A549 (cell line): ENCODE measurements around the gene MED9. TPM values are rescaled to one million over a fixed set of nuclear protein-coding genes. Genes with fewer than 3 reads are reported as not detected.

Experiments used
- ATAC-seq, 2 experiments: fragments of 200-7000 bp in 1 of 2; fragments of >200 bp in 1 of 2; cut with Nextera tagmentation in 1 of 2; cut with Tn5 transposase in 1 of 2; 3 replicates each; pipeline versions ENCODE4 v1.8.0 to v1.9.1; 2018 to 2020; ENCODE audit warnings: mild to moderate bottlenecking in 1 of 2, moderate library complexity in 1 of 2
- CTCF ChIA-PET: fragments of 300-600 bp; sonication (Branson Sonifier 250); formaldehyde crosslinking; extraction: SDS; loops from one replicate; lab custom pipeline; 2021; ENCODE audit warnings: antibody characterized with exemption, inconsistent platforms; lab: Yijun Ruan, JAX
- POLR2A ChIA-PET: fragments of 350-600 bp; formaldehyde crosslinking; extraction: SDS; loops from one replicate; lab custom pipeline; 2021; ENCODE audit warnings: antibody characterized with exemption, inconsistent platforms; lab: Yijun Ruan, JAX
- DNase-seq, 2 experiments: peaks; one replicate each; pipeline versions ENCODE4 v3.0.0 to v3.0.0-alpha.2; 2011 to 2016; ENCODE audit warnings: low read depth in 1 of 2, low spot score in 1 of 2
- FAIRE-seq: peaks from 2 replicates; lab custom pipeline; 2011; peaks lifted over from hg19 to GRCh38; lab: Jason Lieb, UNC
- H3K27ac ChIP-seq, 2 experiments: fragments of >200 bp; sonication (Bioruptor Twin); formaldehyde crosslinking; 3 replicates each; pipeline ENCODE4 v1.5.1; 2016 to 2017
- H3K4me1 ChIP-seq: fragments of >200 bp; sonication (Bioruptor Twin); formaldehyde crosslinking; 3 replicates; pipeline ENCODE4 v1.6.1; 2016
- H3K4me2 ChIP-seq: fragments of >200 bp; sonication (Bioruptor Twin); formaldehyde crosslinking; 3 replicates; pipeline ENCODE4 v1.6.1; 2016
- H3K4me3 ChIP-seq: fragments of >200 bp; sonication (Bioruptor Twin); formaldehyde crosslinking; 3 replicates; pipeline ENCODE4 v1.5.1; 2016
- H3K9me3 ChIP-seq: fragments of >200 bp; sonication (Bioruptor Twin); formaldehyde crosslinking; 3 replicates; pipeline ENCODE4 v1.6.1; 2016
- BHLHE40 ChIP-seq: IDR thresholded peaks from 2 replicates; pipeline ENCODE4 v1.6.1; 2012; ENCODE audit warnings: low read depth, low read length, inconsistent platforms
- CHD4 ChIP-seq: fragments of 200-600 bp; sonication (generic); IDR thresholded peaks from 2 replicates; pipeline ENCODE4 v1.6.1; 2016; ENCODE audit warnings: antibody characterized with exemption, mild to moderate bottlenecking, borderline replicate concordance
- EHMT2 ChIP-seq: fragments of 200-600 bp; sonication (generic); IDR thresholded peaks from 2 replicates; pipeline ENCODE4 v1.6.1; 2016; ENCODE audit warnings: antibody characterized with exemption, low read depth, mild to moderate bottlenecking, moderate library complexity
- EP300 ChIP-seq, 2 experiments: fragments of >200 bp; sonication (Bioruptor Twin); formaldehyde crosslinking; IDR thresholded peaks; 2 replicates in 1 of 2; 3 replicates in 1 of 2; pipeline ENCODE4 v1.6.1; 2016 to 2017
- FOSL2 ChIP-seq, 2 experiments: fragments of 450-650 bp in 1 of 2; fragments of >200 bp in 1 of 2; sonication (Bioruptor Twin) in 1 of 2; formaldehyde crosslinking; IDR thresholded peaks; 2 replicates each; pipeline versions ENCODE4 v1.5.0 to v1.6.1; 2016 to 2020; ENCODE audit warnings: mild to moderate bottlenecking in 1 of 2, moderate library complexity in 1 of 2
- HDAC2 ChIP-seq: fragments of 200-600 bp; sonication (generic); IDR thresholded peaks from 2 replicates; pipeline ENCODE4 v1.6.1; 2016
- HEYL ChIP-seq: fragments of 250-450 bp; sonication (Bioruptor Pico); IDR thresholded peaks from 2 replicates; pipeline ENCODE4 v1.8.0; 2021; ENCODE audit warnings: mild to moderate bottlenecking, moderate library complexity
- JUN ChIP-seq, 2 experiments: fragments of >200 bp; sonication (Bioruptor Twin); formaldehyde crosslinking; IDR thresholded peaks; 2 replicates in 1 of 2; 3 replicates in 1 of 2; pipeline ENCODE4 v1.6.1; 2016 to 2017
- RAD21 ChIP-seq, 2 experiments: fragments of >200 bp in 1 of 2; sonication (Bioruptor Twin) in 1 of 2; formaldehyde crosslinking in 1 of 2; IDR thresholded peaks in 1 of 2; conservative IDR thresholded peaks in 1 of 2; 2 replicates in 1 of 2; 3 replicates in 1 of 2; pipeline ENCODE4 v1.6.1; 2012 to 2018; ENCODE audit warnings: inconsistent platforms in 1 of 2
- RARB ChIP-seq: fragments of 250-450 bp; sonication (Bioruptor Pico); IDR thresholded peaks from 2 replicates; pipeline ENCODE4 v1.8.0; 2021; ENCODE audit warnings: mild to moderate bottlenecking, moderate library complexity
- RCOR1 ChIP-seq: fragments of 150-350 bp; IDR thresholded peaks from 2 replicates; pipeline ENCODE4 v1.6.1; 2014; ENCODE audit warnings: antibody characterized with exemption, low read length, low read depth
- RNF2 ChIP-seq: fragments of 200-600 bp; sonication (generic); IDR thresholded peaks from 2 replicates; pipeline ENCODE4 v1.6.1; 2016; ENCODE audit warnings: low read depth, mild to moderate bottlenecking, antibody characterized with exemption, moderate library complexity, borderline replicate concordance
- TFCP2L1 ChIP-seq: fragments of 250-450 bp; sonication (Bioruptor Pico); IDR thresholded peaks from 2 replicates; pipeline ENCODE4 v1.5.0; 2021; ENCODE audit warnings: mild to moderate bottlenecking
- TP53 ChIP-seq: fragments of 250-450 bp; sonication (Bioruptor Pico); IDR thresholded peaks from 2 replicates; pipeline ENCODE4 v1.5.0; 2021; ENCODE audit warnings: mild to moderate bottlenecking, moderate library complexity
- ZSCAN20 ChIP-seq: fragments of 250-450 bp; sonication (Bioruptor Pico); IDR thresholded peaks from 2 replicates; pipeline ENCODE4 v1.8.0; 2022; ENCODE audit warnings: mild to moderate bottlenecking, moderate library complexity
- WGBS: methylation state at CpG from one replicate; pipeline ENCODE4 v1.1.6; 2017; ENCODE audit errors: missing lambda C conversion rate; 5-methylcytosine and 5-hydroxymethylcytosine counted together
- polyA plus RNA-seq, 4 experiments: library from polyadenylated mRNA; depleted of rRNA in 3 of 4; stranded (reverse); fragments of >200 nt; fragmentation: RNase III in 1 of 4; extraction: RNeasy Plus Mini Kit Qiagen cat#74134 plus additional on column Dnase treatment in 1 of 4; gene quantifications; 2 replicates in 3 of 4; 3 replicates in 1 of 4; pipeline ENCODE4 v1.2.3, GENCODE V29; 2011 to 2017
- TF ChIP-seq, protein P1 (sequence below): fragments of 250-450 bp; sonication (Bioruptor Pico); IDR thresholded peaks from 2 replicates; pipeline ENCODE4 v1.5.0; 2020; ENCODE audit warnings: low read depth, mild to moderate bottlenecking, moderate library complexity
- TF ChIP-seq, protein P2 (sequence below): fragments of 450-650 bp; IDR thresholded peaks from 2 replicates; pipeline ENCODE4 v1.6.1; 2014; ENCODE audit warnings: antibody characterized with exemption
- TF ChIP-seq, protein P3 (sequence below): IDR thresholded peaks from 2 replicates; pipeline ENCODE4 v1.6.1; 2012; ENCODE audit warnings: low read depth, borderline replicate concordance
- TF ChIP-seq, protein P4 (sequence below): fragments of 250-450 bp; sonication (Bioruptor Pico); IDR thresholded peaks from 2 replicates; pipeline ENCODE4 v1.5.0; 2021; ENCODE audit warnings: mild to moderate bottlenecking, moderate library complexity, borderline replicate concordance

Gene MED9
- polyA plus RNA-seq, 2 of the 4 experiments (the other 2 are of a cell fraction) = 15.2 to 17.4 TPM

GRCh38 chr17:17497845-17498520, 21.2 kb downstream of the MED9 start:
- DNase-seq = no peak
- ChIA-PET CTCF (interaction anchor here (0.9 to 9.6 kb wide), 41 partner anchors 9 to 499 kb away, joined by 3 to 254 read pairs (median 10); partner anchors contain the start of genes MED9 and PEMT), POLR2A (no interaction called here)
- WGBS = 83% methylated on average over 9 of the region's 10 CpGs
- H3K4me3 ChIP-seq = no peak overlapping the region
- peaks cover 4% of the 10 kb centered on the region; the same call in 2 of the 3 replicates for H3K4me1 ChIP-seq
- FAIRE-seq = no peak
- no peak for ATAC-seq
- H3K9me3 ChIP-seq = no peaks in the 10 kb centered on the region
- H3K4me2 ChIP-seq = no peak overlapping the region
- TF ChIP-seq RNF2 (no peak), TP53 (CRISPR knock-in tag) (no peak), TFCP2L1 (CRISPR knock-in tag) (no peak), HDAC2 (no peak), JUN (IDR thresholded peaks at IDR 0.05) (no peak)
- H3K27ac ChIP-seq = no peak overlapping the region

DNA sequence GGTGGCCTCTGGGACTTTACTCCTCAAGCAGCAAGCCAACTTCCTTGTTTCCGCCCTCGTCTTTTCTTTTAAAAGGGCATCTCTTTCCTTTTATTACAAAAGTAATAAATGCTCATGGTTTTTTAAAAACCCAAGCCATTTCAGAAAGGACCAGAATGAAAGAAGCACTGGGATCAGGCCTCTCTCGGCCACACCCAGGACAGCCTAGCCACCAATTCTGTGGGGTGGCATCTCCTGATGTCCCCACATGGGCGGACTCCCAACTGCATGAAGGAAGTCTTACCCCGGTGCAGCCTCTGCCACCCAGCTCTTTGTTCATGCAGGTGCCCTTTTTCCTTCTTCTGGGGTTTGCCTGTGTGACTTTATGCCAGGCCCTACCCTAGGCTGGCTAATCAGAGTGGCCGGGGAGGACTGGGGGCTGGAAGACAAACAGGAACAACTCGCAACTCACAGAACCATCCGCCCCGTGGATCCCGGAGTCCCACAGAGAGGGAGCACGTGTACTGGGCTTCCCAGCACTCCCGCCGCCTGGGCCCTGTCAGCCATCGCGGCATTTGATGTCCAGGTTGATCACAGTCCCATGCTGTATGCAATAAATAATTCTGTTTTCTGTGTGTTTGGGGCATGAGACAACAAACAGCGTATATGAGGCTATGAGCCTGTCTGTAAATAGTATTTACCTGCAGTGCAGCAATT, 22.0 kb downstream of the MED9 start:
- TF ChIP-seq FOSL2 (IDR thresholded peaks at IDR 0.05) (no peak), FOSL2 (CRISPR knock-in tag; IDR thresholded peaks at IDR 0.05) (no peak), ZSCAN20 (no peak), HEYL (CRISPR knock-in tag) (no peak), BHLHE40 (no peak), RAD21 (conservative IDR thresholded peaks at IDR 0.05 in 1 of 2, IDR thresholded peaks at IDR 0.05 in 1 of 2) (no peak), RARB (no peak), RCOR1 (no peak), CHD4 (no peak), EHMT2 (no peak), EP300 (IDR thresholded peaks at IDR 0.05) (no peak)
- TF ChIP-seq, protein P1, sequence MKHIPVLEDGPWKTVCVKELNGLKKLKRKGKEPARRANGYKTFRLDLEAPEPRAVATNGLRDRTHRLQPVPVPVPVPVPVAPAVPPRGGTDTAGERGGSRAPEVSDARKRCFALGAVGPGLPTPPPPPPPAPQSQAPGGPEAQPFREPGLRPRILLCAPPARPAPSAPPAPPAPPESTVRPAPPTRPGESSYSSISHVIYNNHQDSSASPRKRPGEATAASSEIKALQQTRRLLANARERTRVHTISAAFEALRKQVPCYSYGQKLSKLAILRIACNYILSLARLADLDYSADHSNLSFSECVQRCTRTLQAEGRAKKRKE (CRISPR knock-in tag) = no peak
- TF ChIP-seq, protein P2, sequence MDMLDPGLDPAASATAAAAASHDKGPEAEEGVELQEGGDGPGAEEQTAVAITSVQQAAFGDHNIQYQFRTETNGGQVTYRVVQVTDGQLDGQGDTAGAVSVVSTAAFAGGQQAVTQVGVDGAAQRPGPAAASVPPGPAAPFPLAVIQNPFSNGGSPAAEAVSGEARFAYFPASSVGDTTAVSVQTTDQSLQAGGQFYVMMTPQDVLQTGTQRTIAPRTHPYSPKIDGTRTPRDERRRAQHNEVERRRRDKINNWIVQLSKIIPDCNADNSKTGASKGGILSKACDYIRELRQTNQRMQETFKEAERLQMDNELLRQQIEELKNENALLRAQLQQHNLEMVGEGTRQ = no peak
- TF ChIP-seq, protein P3, sequence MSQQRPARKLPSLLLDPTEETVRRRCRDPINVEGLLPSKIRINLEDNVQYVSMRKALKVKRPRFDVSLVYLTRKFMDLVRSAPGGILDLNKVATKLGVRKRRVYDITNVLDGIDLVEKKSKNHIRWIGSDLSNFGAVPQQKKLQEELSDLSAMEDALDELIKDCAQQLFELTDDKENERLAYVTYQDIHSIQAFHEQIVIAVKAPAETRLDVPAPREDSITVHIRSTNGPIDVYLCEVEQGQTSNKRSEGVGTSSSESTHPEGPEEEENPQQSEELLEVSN = no peak
- TF ChIP-seq, protein P4, sequence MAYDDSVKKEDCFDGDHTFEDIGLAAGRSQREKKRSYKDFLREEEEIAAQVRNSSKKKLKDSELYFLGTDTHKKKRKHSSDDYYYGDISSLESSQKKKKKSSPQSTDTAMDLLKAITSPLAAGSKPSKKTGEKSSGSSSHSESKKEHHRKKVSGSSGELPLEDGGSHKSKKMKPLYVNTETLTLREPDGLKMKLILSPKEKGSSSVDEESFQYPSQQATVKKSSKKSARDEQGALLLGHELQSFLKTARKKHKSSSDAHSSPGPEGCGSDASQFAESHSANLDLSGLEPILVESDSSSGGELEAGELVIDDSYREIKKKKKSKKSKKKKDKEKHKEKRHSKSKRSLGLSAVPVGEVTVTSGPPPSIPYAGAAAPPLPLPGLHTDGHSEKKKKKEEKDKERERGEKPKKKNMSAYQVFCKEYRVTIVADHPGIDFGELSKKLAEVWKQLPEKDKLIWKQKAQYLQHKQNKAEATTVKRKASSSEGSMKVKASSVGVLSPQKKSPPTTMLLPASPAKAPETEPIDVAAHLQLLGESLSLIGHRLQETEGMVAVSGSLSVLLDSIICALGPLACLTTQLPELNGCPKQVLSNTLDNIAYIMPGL (CRISPR knock-in tag) = no peak
- H3K4me1 ChIP-seq = peaks cover 4% of the 10 kb centered on the region; the same call in 2 of the 3 replicates
- DNase-seq = no peak
- no peak overlapping the region for H3K27ac ChIP-seq
- ChIA-PET CTCF (interaction anchor here (0.8 to 9.6 kb wide), 6 partner anchors 14 to 144 kb away, joined by 3 to 254 read pairs (median 14); no protein-coding TSS in a partner anchor), POLR2A (no interaction called here)
- H3K9me3 ChIP-seq = no peaks in the 10 kb centered on the region
- FAIRE-seq = no peak
- whole genome bisulfite sequencing = 90% methylated on average over 16 of the region's 16 CpGs
- no peak for ATAC-seq
- H3K4me2 ChIP-seq = no peak overlapping the region
- no peak overlapping the region for H3K4me3 ChIP-seq
